ENCODE results near the gene SMG5.

- TF ChIP-seq CTCF (IDR thresholded peaks at IDR 0.05) (no peak), POLR2AphosphoS5 (IDR thresholded peaks at IDR 0.05; ENCODE audit: low read depth, low read length) (peak; percentile 83)
Measured at GRCh38 chr1:156282479-156283222, at the start of gene SMG5.
